ENCODE data around the gene PCP4L1. TPM values are rescaled to one million over a fixed set of nuclear protein-coding genes. Genes with fewer than 3 reads are reported as not detected.

The PCP4L1 gene
- total RNA-seq, 4 donors from 2014 or later, result not detected

- no peak for TF ChIP-seq CTCF (IDR thresholded peaks at IDR 0.05; ENCODE audit: low read depth)
Measured at GRCh38 chr1:161233102-161233501, 25.4 kb upstream of the PCP4L1 start.

GRCh38 chr1:161235957-161236775 lies 22.4 kb upstream of the PCP4L1 start:
- no peak for TF ChIP-seq CTCF (IDR thresholded peaks at IDR 0.05; ENCODE audit: low read depth)

GRCh38 chr1:161238039-161238473 lies 20.5 kb upstream of the PCP4L1 start, which contains the start of gene NR1I3:
Gene NR1I3, minus strand, starts transcription at chr1:161238203. Its CDS starts 1,638 bp downstream, at chr1:161236565.
- no peak for TF ChIP-seq CTCF (IDR thresholded peaks at IDR 0.05; ENCODE audit: low read depth)

- TF ChIP-seq CTCF (IDR thresholded peaks at IDR 0.05; ENCODE audit: low read depth), result no peak
Measured at GRCh38 chr1:161241682-161242081, 16.9 kb upstream of the PCP4L1 start.

- no peak for TF ChIP-seq CTCF (IDR thresholded peaks at IDR 0.05; ENCODE audit: low read depth)
Measured at GRCh38 chr1:161242313-161242712, 16.2 kb upstream of the PCP4L1 start.

- no peak for TF ChIP-seq CTCF (IDR thresholded peaks at IDR 0.05; ENCODE audit: low read depth)
Measured at GRCh38 chr1:161244888-161245287, 13.7 kb upstream of the PCP4L1 start.

- no peak for TF ChIP-seq CTCF (IDR thresholded peaks at IDR 0.05; ENCODE audit: low read depth)
Measured at GRCh38 chr1:161250829-161251228, 7.7 kb upstream of the PCP4L1 start.

All from subcutaneous adipose tissue (tissue), 4 donors.